Activated naive CD4-positive, alpha-beta T cell (primary cell): Measurements from ENCODE around the gene SLC25A28.

Experiments used
- DNase-seq, 4 experiments: peaks; one replicate each; lab custom pipeline; 2025; lab: John Stamatoyannopoulos, UW

The SLC25A28 gene

GRCh38 chr10:99590799-99591198, 29.4 kb downstream of the SLC25A28 start:
- no peak for DNase-seq

DNA sequence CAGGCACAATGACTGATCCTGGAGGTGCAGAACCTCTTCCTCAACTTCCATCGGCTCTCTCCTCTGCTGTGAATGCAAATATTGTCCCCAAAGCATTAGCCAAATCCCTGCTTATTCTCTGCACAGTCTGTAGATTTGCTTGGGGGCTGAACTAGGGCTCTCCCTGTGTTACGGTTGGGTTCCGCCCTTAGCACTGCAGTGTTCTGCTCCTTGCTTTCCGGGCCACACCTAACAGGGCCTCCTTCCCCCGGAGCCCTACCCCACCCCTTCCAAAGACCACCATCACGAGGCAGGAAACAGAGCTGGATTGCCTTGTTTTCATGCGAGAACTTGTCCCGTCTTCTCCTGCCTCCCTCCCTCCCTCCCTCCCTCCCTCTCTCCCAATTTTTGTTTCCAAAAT, 36.6 kb downstream of the SLC25A28 start:
- DNase-seq, result no peak

GRCh38 chr10:99582255-99582770, 37.9 kb downstream of the SLC25A28 start:
- DNase-seq, result no peak

GRCh38 chr10:99579971-99580370, 40.3 kb downstream of the SLC25A28 start:
- DNase-seq, result no peak

- no peak for DNase-seq
Measured at GRCh38 chr10:99573790-99574189, 46.4 kb downstream of the SLC25A28 start.

DNA sequence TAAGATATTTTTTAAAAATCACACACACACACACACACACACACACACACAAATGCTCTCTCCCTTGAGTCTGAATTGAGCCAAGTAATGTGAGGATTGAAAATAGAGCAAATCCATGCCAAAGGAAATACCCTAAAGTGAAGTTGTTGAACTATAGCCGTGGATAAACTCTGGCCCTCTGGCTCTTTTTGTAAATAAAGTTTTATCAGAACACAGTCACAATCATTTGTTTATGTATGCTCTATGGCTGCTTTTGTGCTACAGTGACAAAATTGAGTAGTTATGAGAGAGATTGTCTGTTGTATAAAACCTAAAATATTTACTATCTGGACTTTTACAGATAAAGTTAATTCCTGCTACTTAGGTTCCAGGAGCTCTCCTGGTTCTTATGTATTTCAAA, 48.4 kb downstream of the SLC25A28 start:
- DNase-seq, result no peak

GRCh38 chr10:99569961-99570360, 50.3 kb downstream of the SLC25A28 start:
- no peak for DNase-seq

DNA sequence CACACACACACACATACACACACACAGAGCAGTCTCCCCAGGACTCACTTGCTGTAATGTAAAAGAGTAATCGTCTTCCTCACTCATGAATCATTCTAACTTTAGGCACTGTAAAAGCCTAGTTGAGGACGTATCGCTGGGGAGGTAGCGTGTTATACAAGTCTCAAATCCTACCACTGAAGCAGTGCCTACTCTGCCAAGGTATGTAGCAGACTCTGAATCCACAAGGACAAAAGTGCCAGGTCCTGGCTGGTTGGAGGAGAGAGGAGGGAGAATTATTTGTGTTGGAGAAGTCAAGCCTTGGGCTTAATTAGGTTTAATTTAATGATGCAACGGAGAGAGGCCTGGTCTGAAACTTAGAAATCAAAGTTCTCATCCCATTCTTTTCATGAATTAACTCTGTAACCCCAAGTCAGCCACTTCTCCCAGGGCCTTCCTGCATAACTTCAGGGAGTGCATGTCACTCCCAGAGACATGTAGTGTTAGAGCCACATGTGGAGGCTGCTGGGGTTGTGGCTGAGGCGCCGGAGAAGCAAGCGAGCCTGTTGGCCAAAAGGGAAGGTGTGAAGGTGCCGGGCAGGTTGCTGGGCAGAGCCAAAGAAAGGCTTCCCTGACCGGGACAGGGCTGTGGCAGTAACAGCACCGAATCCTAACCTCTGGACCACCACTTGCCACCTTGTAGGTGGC, 50.8 kb downstream of the SLC25A28 start:
- DNase-seq, result no peak

- DNase-seq, result no peak
Measured at GRCh38 chr10:99565166-99565565, 55.1 kb downstream of the SLC25A28 start.

DNA sequence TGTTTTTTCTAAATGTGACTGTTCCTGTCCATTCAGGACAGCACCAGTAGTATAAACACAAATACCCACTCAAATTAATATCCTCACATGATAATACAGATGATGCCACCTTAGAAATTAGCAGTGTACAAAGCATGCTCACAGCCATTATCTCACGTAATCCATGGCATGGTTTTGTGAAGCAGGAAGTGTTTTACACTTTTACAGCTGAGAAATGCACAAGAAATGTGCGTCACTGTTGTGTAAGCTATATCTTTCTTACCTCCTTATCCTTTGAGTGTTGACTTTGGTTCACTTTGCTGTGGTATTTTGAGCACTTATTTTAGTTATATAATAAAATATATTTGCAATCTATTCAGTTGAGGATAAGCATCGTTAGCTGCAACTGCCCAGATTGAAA, 55.9 kb downstream of the SLC25A28 start:
- DNase-seq, result no peak

- DNase-seq, result no peak
Measured at GRCh38 chr10:99562631-99563030, 57.6 kb downstream of the SLC25A28 start.
